Subcutaneous abdominal adipose tissue (tissue), 5 donors: ENCODE measurements around the gene HPN.
"Not testable (repeated sequence)": the region's sequence is repeated elsewhere in the genome, so short reads cannot be mapped to it uniquely, and the experiment has no call there.

ENCODE experiments used
- H3K27ac ChIP-seq: one replicate; pipeline ENCODE4 v1.7.0; 2013; ENCODE audit warnings: low read depth, mild to moderate bottlenecking, inconsistent platforms, low read length, moderate library complexity
- H3K27me3 ChIP-seq, 5 donors: one replicate each; pipeline ENCODE4 v1.7.0; 2013; ENCODE audit warnings: low read length in 5 of 5, inconsistent platforms in 1 of 5; ENCODE audit not compliant: control insufficient read depth in 5 of 5, insufficient read depth in 4 of 5
- H3K36me3 ChIP-seq, 5 donors: one replicate each; pipeline ENCODE4 v1.7.0; 2013; ENCODE audit warnings: low read length in 5 of 5; ENCODE audit not compliant: control insufficient read depth in 5 of 5, insufficient read depth in 5 of 5
- H3K4me1 ChIP-seq, 5 donors: one replicate each; pipeline ENCODE4 v1.7.0; 2013; ENCODE audit warnings: low read length in 5 of 5, mild to moderate bottlenecking in 3 of 5, moderate library complexity in 1 of 5; ENCODE audit not compliant: control insufficient read depth in 5 of 5, insufficient read depth in 5 of 5
- H3K4me3 ChIP-seq, 5 donors: one replicate each; pipeline ENCODE4 v1.7.0; 2013; ENCODE audit warnings: low read length in 5 of 5, low read depth in 1 of 5
- H3K9ac ChIP-seq, 5 donors: one replicate each; pipeline ENCODE4 v1.7.0; 2013; ENCODE audit warnings: low read length in 5 of 5, mild to moderate bottlenecking in 4 of 5, moderate library complexity in 3 of 5
- H3K9me3 ChIP-seq, 5 donors: one replicate each; pipeline ENCODE4 v1.7.0; 2013; ENCODE audit warnings: low read length in 5 of 5; ENCODE audit not compliant: control insufficient read depth in 5 of 5
- donor health status: healthy.
- donor health status: healthy.
- donor health status: healthy.
- donor health status: healthy.
- donor health status: healthy.

HPN gene

GRCh38 chr19:35026418-35026817 lies 15.1 kb upstream of the HPN start:
- H3K9ac ChIP-seq: no peak overlapping the region
- no peaks in the 10 kb centered on the region for H3K9me3 ChIP-seq
- no peak overlapping the region for H3K27ac ChIP-seq
- H3K27me3 ChIP-seq: peaks cover 0 to 8% (median 3%) of the 10 kb centered on the region in 5 donors
- peaks cover 0 to 69% (median 62%) of the 10 kb centered on the region in 5 donors for H3K36me3 ChIP-seq
- no peak overlapping the region for H3K4me3 ChIP-seq
- peaks cover 0 to 20% (median 8%) of the 10 kb centered on the region in 5 donors for H3K4me1 ChIP-seq

- Histone ChIP-seq H3K9ac (no peak overlapping the region), H3K27ac (no peak overlapping the region), H3K4me1 (peaks cover 0 to 24% (median 8%) of the 10 kb centered on the region in 5 donors), H3K9me3 (no peaks in the 10 kb centered on the region), H3K4me3 (no peak overlapping the region), H3K27me3 (peaks cover 0 to 11% (median 5%) of the 10 kb centered on the region in 5 donors), H3K36me3 (peaks cover 0 to 63% (median 56%) of the 10 kb centered on the region in 5 donors)
These were observed 14.5 kb upstream of the HPN start for GRCh38 chr19:35027009-35027408.

GRCh38 chr19:35027851-35028599 lies 13.5 kb upstream of the HPN start:
- Histone ChIP-seq H3K4me1 (peaks cover 0 to 28% (median 6%) of the 10 kb centered on the region in 5 donors), H3K36me3 (peaks cover 0 to 54% (median 46%) of the 10 kb centered on the region in 5 donors), H3K9me3 (no peaks in the 10 kb centered on the region), H3K4me3 (no peak overlapping the region), H3K27ac (no peak overlapping the region), H3K27me3 (peaks cover 0 to 15% (median 9%) of the 10 kb centered on the region in 5 donors), H3K9ac (no peak overlapping the region)

- not testable (repeated sequence) for H3K9ac ChIP-seq, H3K4me3 ChIP-seq, H3K27ac ChIP-seq, H3K9me3 ChIP-seq
- Histone ChIP-seq H3K4me1 (peaks cover 0 to 24% (median 5%) of the 10 kb centered on the region in 5 donors), H3K36me3 (peaks cover 0 to 52% (median 41%) of the 10 kb centered on the region in 5 donors), H3K27me3 (peaks cover 0 to 15% (median 9%) of the 10 kb centered on the region in 5 donors)
These were observed 13.0 kb upstream of the HPN start for GRCh38 chr19:35028600-35028885.

GRCh38 chr19:35029275-35029736 lies 12.2 kb upstream of the HPN start:
- H3K4me3 ChIP-seq, H3K27ac ChIP-seq, H3K9me3 ChIP-seq, H3K9ac ChIP-seq: not testable (repeated sequence)
- H3K4me1 ChIP-seq: peaks cover 0 to 24% (median 5%) of the 10 kb centered on the region in 5 donors
- peaks cover 0 to 15% (median 9%) of the 10 kb centered on the region in 5 donors for H3K27me3 ChIP-seq
- peaks cover 0 to 52% (median 35%) of the 10 kb centered on the region in 5 donors for H3K36me3 ChIP-seq

GRCh38 chr19:35029737-35030256 lies 11.7 kb upstream of the HPN start:
- peaks cover 0 to 24% (median 5%) of the 10 kb centered on the region in 5 donors for H3K4me1 ChIP-seq
- H3K36me3 ChIP-seq: peaks cover 0 to 50% (median 34%) of the 10 kb centered on the region in 5 donors
- no peak overlapping the region for H3K27ac ChIP-seq
- peak overlapping the region in 4 of 5 donors; percentile 40 to 50 (median 44) for H3K4me3 ChIP-seq
- H3K9ac ChIP-seq: no peak overlapping the region
- peaks cover 0 to 15% (median 9%) of the 10 kb centered on the region in 5 donors for H3K27me3 ChIP-seq
- no peaks in the 10 kb centered on the region for H3K9me3 ChIP-seq

GRCh38 chr19:35030257-35031071 lies 11.1 kb upstream of the HPN start, which contains the start of gene SCN1B:
Gene SCN1B (plus strand): TSS chr19:35030470. CDS start chr19:35030821, 351 bp downstream.
- Histone ChIP-seq H3K4me1 (peaks cover 0 to 24% (median 5%) of the 10 kb centered on the region in 5 donors), H3K36me3 (peaks cover 0 to 44% (median 31%) of the 10 kb centered on the region in 5 donors), H3K27ac (no peak within 1 kb of the TSS), H3K9me3 (no peaks in the 10 kb centered on the region), H3K9ac (peak within 1 kb of the TSS in 1 of 5 donors; percentile 20), H3K27me3 (peaks cover 0 to 15% (median 9%) of the 10 kb centered on the region in 5 donors), H3K4me3 (peak within 1 kb of the TSS; percentile 43 to 59 (median 53))

GRCh38 chr19:35031072-35031881 lies 10.2 kb upstream of the HPN start:
- Histone ChIP-seq H3K9me3 (no peaks in the 10 kb centered on the region), H3K27me3 (peaks cover 0 to 15% (median 9%) of the 10 kb centered on the region in 5 donors), H3K4me1 (peaks cover 0 to 24% (median 5%) of the 10 kb centered on the region in 5 donors), H3K36me3 (peaks cover 0 to 36% (median 23%) of the 10 kb centered on the region in 5 donors), H3K9ac (peak overlapping the region in 1 of 5 donors; percentile 20), H3K27ac (no peak overlapping the region), H3K4me3 (peak overlapping the region; percentile 43 to 59 (median 53))

- Histone ChIP-seq H3K9me3 (no peaks in the 10 kb centered on the region), H3K27ac (no peak overlapping the region), H3K4me1 (peaks cover 0 to 31% (median 8%) of the 10 kb centered on the region in 5 donors), H3K27me3 (peaks cover 0 to 15% (median 9%) of the 10 kb centered on the region in 5 donors), H3K4me3 (no peak overlapping the region), H3K36me3 (peaks cover 0 to 24% (median 13%) of the 10 kb centered on the region in 5 donors), H3K9ac (no peak overlapping the region)
These were observed 9.1 kb upstream of the HPN start for GRCh38 chr19:35032356-35032865.
